Right lobe of liver (tissue), 6 donors: ENCODE data around the gene SLC4A5. TPM values are rescaled to one million over a fixed set of nuclear protein-coding genes. Genes with fewer than 3 reads are reported as not detected.
A peak's percentile ranks its signal among the peaks of the same experiment; 100 is the strongest.

Source experiments
- ATAC-seq, 4 donors: fragments of 200-7000 bp; cut with Tn5 transposase; one replicate each; pipeline ENCODE4 v1.9.1; 2020; ENCODE audit warnings: mild to moderate bottlenecking in 4 of 4, moderate library complexity in 4 of 4
- DNase-seq, 3 donors: peaks; one replicate each; pipeline ENCODE4 v3.0.0-alpha.2; 2020
- H3K27ac ChIP-seq, 3 donors: fragments of 200-600 bp; one replicate each; pipeline ENCODE4 v1.8.0; 2022
- H3K27me3 ChIP-seq, 2 donors: fragments of 200-600 bp; one replicate each; pipeline ENCODE4 v1.8.0; 2022
- H3K36me3 ChIP-seq, 4 donors: fragments of 200-600 bp; sonication (generic) in 1 of 4; one replicate each; pipeline versions ENCODE4 v1.5.1 to v1.8.0; 2017 to 2022; ENCODE audit warnings: control low read depth in 1 of 4
- H3K4me1 ChIP-seq, 4 donors: fragments of 200-600 bp; sonication (generic) in 1 of 4; one replicate each; pipeline versions ENCODE4 v1.5.1 to v1.8.0; 2017 to 2022; ENCODE audit warnings: control low read depth in 1 of 4
- H3K4me3 ChIP-seq, 3 donors: fragments of 200-600 bp; one replicate each; pipeline ENCODE4 v1.8.0; 2022
- H3K9me3 ChIP-seq, 4 donors: fragments of 200-600 bp; sonication (generic) in 1 of 4; one replicate each; pipeline versions ENCODE4 v1.5.1 to v1.8.0; 2017 to 2022; ENCODE audit warnings: control low read depth in 1 of 4
- CTCF ChIP-seq, 4 donors: fragments of 200-600 bp in 3 of 4; fragments of 450-650 bp in 1 of 4; IDR thresholded peaks; one replicate each; pipeline versions ENCODE4 v1.5.1 to v1.8.0; 2016 to 2022; ENCODE audit warnings: antibody characterized with exemption in 4 of 4, mild to moderate bottlenecking in 2 of 4
- POLR2A ChIP-seq: fragments of 450-650 bp; IDR thresholded peaks from one replicate; pipeline ENCODE4 v1.6.1; 2017; ENCODE audit warnings: antibody characterized with exemption, mild to moderate bottlenecking
- WGBS: methylation state at CpG from one replicate; pipeline ENCODE4 v1.1.6; 2018; ENCODE audit warnings: low coverage, low lambda C conversion rate; ENCODE audit not compliant: insufficient coverage; ENCODE audit errors: missing lambda C conversion rate; 5-methylcytosine and 5-hydroxymethylcytosine counted together
- intact Hi-C, 2 donors: fragments of 100-400 bp; cut with DNase I; formaldehyde crosslinking; loops; one replicate each; pipeline versions ENCODE4 v1.11.2 to v1.14.1; 2022
- total RNA-seq, 6 experiments: library from RNA; depleted of rRNA in 2 of 6; stranded (reverse); fragments of >200 nt in 2 of 6; fragmentation: NEBNext Ultra II Directional in 3 of 6; extraction: Animal tissue kit (Norgen Biotek cat#: 25700) in 3 of 6; gene quantifications; one replicate each; pipeline versions ENCODE4 v1.1.0 to v1.2.4, GENCODE V29; 2016 to 2023
- donor health status: DM: no; HTN: yes; CAD: no.
- donor health status: DM: no; HTN: no; CAD: no.
- donor health status: DM: no; HTN: no; CAD: no.
- donor health status: DM: no; HTN: yes; CAD: no.
- donor health status: DM: no; HTN: yes; CAD: no.

Gene SLC4A5
- total RNA-seq, 6 experiments from 2014 or later: 0.12 to 1.2 (median 0.68) TPM

DNA sequence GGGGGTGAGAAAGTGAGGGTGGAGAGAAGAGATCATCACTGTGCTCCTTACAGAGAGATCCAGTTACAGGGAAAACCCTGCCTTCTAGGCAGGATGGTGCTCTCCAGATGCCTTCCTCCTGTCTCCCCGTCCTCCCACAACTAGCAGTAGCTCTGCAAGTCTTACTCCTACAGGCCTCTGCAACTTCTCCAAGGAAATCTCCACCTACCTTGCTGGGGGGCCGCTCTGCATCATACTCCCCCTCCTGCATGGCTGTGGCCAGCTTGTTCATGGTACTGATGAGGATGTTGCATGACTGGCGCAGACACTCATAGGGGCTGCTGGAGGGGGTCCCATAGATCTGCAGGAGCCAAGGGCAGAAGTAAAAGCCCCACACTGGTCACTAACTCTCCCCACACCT lies 22.8 kb upstream of the SLC4A5 start:
- Histone ChIP-seq H3K9me3 (no peaks in the 10 kb centered on the region), H3K36me3 (peaks cover 8 to 86% (median 38%) of the 10 kb centered on the region in 4 donors), H3K4me1 (peaks cover 0 to 9% (median 2%) of the 10 kb centered on the region in 4 donors), H3K27ac (no peak overlapping the region), H3K27me3 (no peaks in the 10 kb centered on the region), H3K4me3 (no peak overlapping the region)
- TF ChIP-seq CTCF (IDR thresholded peaks at IDR 0.05) (no peak), POLR2A (no peak)
- ATAC-seq (no peak), DNase-seq (no peak)
- intact Hi-C loops: no loop called here
- WGBS: 100% methylated on average over 2 of the region's 3 CpGs

GRCh38 chr2:74364533-74365505 lies 21.6 kb upstream of the SLC4A5 start:
- Histone ChIP-seq H3K4me3 (no peak overlapping the region), H3K27ac (no peak overlapping the region), H3K36me3 (peaks cover 8 to 85% (median 33%) of the 10 kb centered on the region in 4 donors), H3K9me3 (no peaks in the 10 kb centered on the region), H3K4me1 (peaks cover 0 to 9% (median 2%) of the 10 kb centered on the region in 4 donors), H3K27me3 (no peaks in the 10 kb centered on the region)
- WGBS: 63% methylated on average over 6 of the region's 8 CpGs
- no peak for DNase-seq
- intact Hi-C loops: no loop called here
- TF ChIP-seq CTCF (IDR thresholded peaks at IDR 0.05) (no peak), POLR2A (no peak)
- ATAC-seq: peak; percentile 60 to 73 (median 66)

- peaks cover 0 to 9% (median 2%) of the 10 kb centered on the region in 4 donors for H3K4me1 ChIP-seq
- no peak for TF ChIP-seq POLR2A
- TF ChIP-seq CTCF (IDR thresholded peaks at IDR 0.05): no peak
- no peaks in the 10 kb centered on the region for H3K9me3 ChIP-seq
- WGBS: 89% methylated on average over 10 of the region's 11 CpGs
- no peaks in the 10 kb centered on the region for H3K27me3 ChIP-seq
- intact Hi-C loops: no loop called here
- no peak overlapping the region for H3K4me3 ChIP-seq
- H3K36me3 ChIP-seq: peaks cover 0 to 58% (median 17%) of the 10 kb centered on the region in 4 donors
- ATAC-seq (no peak), DNase-seq (no peak)
- no peak overlapping the region for H3K27ac ChIP-seq
Measured at GRCh38 chr2:74361327-74361726, 18.1 kb upstream of the SLC4A5 start.

DNA sequence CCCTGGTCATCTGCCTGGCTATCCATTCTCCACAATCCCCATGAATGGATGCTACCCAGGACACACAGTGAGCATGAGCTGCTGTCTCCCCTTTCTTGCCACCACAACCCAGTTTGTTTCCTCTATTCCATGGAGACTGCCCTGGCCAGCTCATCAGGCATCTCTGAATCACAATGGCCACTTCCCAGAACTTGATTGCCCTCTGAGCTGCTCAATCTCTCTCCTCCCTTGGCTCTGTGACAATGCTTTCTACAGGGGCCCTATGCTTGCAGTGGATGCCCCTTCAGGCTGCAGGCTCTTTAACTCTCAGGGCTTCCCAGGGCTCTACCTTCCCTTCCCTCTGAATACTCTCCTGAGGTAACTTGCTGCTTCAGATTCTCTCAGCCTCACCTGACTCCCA lies 14.4 kb upstream of the SLC4A5 start:
- TF ChIP-seq POLR2A: no peak
- no peak for TF ChIP-seq CTCF (IDR thresholded peaks at IDR 0.05)
- Histone ChIP-seq H3K4me3 (no peak overlapping the region), H3K4me1 (no peaks in the 10 kb centered on the region), H3K27ac (no peak overlapping the region), H3K27me3 (no peaks in the 10 kb centered on the region), H3K9me3 (no peaks in the 10 kb centered on the region), H3K36me3 (peaks cover 0 to 35% (median 7%) of the 10 kb centered on the region in 4 donors)
- intact Hi-C loops: no loop called here
- ATAC-seq: no peak
- DNase-seq: no peak
